GM08714 (cell line): Measurements from ENCODE around the gene CEL.

Experiments
- H3K4me3 ChIP-seq: fragments of 200-500 bp; sonication (Bioruptor generic); 2 replicates; pipeline ENCODE4 v1.5.1; 2014; ENCODE audit warnings: mild to moderate bottlenecking, low read length, inconsistent platforms
- ZNF274 ChIP-seq: IDR thresholded peaks from 2 replicates; pipeline ENCODE4 v1.6.1; 2012; ENCODE audit warnings: mild to moderate bottlenecking, low read depth, low read length

The CEL gene

GRCh38 chr9:133115604-133116345, 54.0 kb downstream of the CEL start:
- peak overlapping the region; percentile 6; the same call in 1 of the 2 replicates for H3K4me3 ChIP-seq
- TF ChIP-seq ZNF274: no peak

DNA sequence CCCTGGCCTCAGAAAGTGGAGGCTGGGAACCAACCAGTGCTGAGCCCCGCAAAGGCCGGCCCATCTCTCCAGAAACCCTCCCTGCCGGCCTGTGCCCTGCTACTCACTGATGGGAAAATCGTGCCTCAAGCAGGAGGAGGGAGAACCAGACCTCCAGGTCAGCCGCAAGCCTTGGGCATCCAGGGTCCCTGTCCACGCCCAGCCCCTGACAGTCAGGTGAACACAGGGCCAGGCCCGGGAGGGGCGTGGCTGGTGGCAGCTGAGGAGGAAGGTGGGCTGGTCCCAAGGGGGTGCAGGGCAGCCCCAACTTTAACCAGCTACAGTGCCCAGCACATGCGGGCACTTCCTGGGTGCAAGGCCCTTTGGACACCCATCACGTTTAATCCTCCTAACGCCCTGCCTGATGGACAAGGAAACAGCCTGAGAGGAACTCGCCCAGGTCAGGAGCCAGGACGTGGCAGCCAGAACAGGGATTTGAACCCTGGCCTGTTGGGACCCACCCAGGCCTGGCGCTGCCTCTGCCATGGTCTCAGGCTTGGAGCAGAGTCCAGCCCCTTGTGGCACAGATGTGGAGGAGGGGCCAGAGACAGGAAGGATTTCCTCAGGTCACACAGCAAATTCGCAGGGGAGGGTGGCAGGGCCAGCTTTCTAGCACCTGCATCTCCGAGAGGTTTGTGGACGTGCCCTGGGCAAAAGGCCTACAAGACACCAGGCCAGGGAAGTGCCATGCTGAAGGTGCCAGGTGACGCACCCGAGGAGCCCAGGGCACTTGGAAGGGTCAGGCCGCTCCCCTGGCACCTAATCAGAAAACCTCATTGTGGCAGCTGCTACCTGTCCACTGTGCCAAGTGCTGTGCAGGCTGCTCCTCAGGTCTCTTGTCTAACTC, 54.8 kb downstream of the CEL start:
- no peak overlapping the region; the same call in 1 of the 2 replicates for H3K4me3 ChIP-seq
- TF ChIP-seq ZNF274: no peak

DNA sequence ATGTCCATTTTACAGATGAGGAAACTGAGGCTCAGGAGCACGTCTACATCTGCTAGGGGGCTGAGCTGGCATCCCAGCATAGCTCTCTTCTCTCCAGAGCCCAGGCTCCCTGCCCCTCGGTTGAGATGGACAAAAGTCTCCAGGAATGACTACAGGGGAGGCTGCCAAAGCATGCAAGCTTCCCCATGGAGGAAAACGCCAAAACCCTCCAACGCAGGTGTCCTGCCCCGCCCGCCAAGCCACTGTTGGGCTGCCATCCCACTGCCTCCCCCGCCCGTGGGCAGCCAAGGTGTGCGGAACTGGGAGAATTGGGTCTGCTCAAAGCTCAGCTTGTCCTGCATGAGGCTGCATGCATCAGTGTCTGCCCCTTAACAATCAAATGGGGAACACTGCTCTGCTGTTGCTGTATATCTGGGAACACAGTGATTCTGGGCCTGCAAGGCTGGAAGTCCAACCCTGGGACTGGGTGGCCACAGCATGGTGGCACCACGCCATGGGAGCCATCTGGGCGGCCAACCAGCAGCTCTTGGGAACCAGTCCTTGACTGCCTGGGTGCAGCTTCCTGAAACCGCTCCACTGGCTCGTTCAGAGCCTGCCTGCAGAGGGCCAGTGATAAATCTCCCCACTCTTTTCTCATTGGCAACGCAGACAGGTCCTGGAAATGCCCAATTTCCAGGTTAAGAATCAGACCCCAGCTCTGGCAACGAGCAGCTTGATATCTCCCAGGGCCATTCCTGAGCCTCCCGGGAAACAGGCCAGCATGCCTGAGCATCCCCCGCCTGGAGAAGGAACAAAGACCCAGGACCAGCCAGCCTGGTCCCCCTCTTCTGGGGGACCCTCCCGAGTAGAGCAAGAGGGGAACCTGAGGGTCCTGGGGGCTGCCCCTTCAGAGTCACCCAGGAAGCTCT, 55.7 kb downstream of the CEL start:
- TF ChIP-seq ZNF274: no peak
- no peak overlapping the region for H3K4me3 ChIP-seq

DNA sequence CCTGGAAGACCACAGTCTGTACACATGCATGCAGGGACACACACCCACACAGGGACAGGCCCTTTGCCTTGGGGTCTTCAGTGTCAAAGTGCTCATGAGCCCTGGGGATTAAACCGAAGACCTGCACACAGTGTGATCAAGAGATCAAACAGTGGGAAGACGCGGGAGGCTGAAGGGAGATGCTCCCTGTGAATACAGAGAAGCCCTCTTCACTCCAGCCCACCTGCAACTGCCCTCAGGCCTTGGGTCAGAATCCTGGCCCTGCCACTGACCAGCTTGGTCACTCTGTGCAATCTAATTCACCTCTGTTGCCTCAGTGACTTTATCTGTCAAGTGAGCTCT, 56.4 kb downstream of the CEL start:
- no peak for TF ChIP-seq ZNF274
- H3K4me3 ChIP-seq: no peak overlapping the region

- no peak overlapping the region for H3K4me3 ChIP-seq
- no peak for TF ChIP-seq ZNF274
Measured at GRCh38 chr9:133118568-133118967, 56.8 kb downstream of the CEL start.

GRCh38 chr9:133119103-133119845, 57.5 kb downstream of the CEL start:
- H3K4me3 ChIP-seq: no peak overlapping the region; the same call in 1 of the 2 replicates

GRCh38 chr9:133119846-133120500, 58.2 kb downstream of the CEL start:
- H3K4me3 ChIP-seq: peak overlapping the region; percentile 71
- no peak for TF ChIP-seq ZNF274

More at GRCh38 chr9:133119103-133119845, 57.5 kb downstream of the CEL start:
- no peak for TF ChIP-seq ZNF274

DNA sequence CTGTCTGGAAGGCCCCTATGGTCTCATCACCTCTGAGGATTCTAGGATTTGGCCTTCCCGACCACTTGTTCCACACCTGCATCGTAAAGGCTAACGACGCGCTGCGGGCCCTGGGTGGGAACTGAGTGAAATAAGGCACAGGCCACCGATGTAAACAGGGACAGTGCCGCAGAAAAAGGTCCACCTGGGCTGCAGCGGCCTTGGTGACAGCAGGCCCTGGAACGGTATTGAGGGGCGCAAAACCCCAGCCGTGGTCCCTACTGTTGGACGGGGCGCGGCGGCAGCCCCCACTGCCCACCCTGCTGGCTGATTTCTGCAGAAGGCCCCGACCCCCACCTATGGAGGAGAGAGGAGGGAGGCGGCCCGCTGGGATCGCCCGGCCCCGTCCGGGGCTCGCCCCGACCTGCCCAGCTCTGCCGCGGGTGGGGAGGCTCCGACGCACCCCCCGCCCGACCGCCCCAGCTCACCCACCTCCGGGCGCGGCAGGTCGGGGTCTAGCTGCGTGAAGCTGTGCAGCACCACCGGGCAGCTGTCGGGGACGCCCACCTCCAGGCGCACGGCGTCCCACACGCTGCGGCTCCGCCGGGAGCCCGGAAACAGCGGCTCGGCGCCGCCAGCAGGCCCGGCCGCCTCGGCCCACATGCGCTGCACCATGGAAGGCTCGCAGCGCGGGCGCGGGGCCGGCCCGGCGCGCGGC, 58.9 kb downstream of the CEL start:
- TF ChIP-seq ZNF274: no peak
- peak overlapping the region; percentile 71 for H3K4me3 ChIP-seq
